Testis (tissue), 2 donors: ENCODE measurements around the gene EEF2.

Experiments used
- CTCF ChIP-seq, 3 experiments: fragments of 450-650 bp in 2 of 3; fragments of 200-600 bp in 1 of 3; sonication (generic) in 1 of 3; IDR thresholded peaks; one replicate each; pipeline ENCODE4 v1.5.1; 2016 to 2019; ENCODE audit warnings: antibody characterized with exemption in 3 of 3, mild to moderate bottlenecking in 2 of 3, moderate library complexity in 1 of 3
- POLR2A ChIP-seq: fragments of 450-650 bp; IDR thresholded peaks from one replicate; pipeline ENCODE4 v1.6.1; 2017; ENCODE audit warnings: antibody characterized with exemption, mild to moderate bottlenecking, moderate library complexity

- no peak for TF ChIP-seq POLR2A
- TF ChIP-seq CTCF (IDR thresholded peaks at IDR 0.05): no peak
Observed at GRCh38 chr19:3936506-3937442, 48.5 kb downstream of the EEF2 start.
